Kidney (tissue), 14 donors: Measurements from ENCODE around the gene PCDHGA8. TPM values are rescaled to one million over a fixed set of nuclear protein-coding genes. Genes with fewer than 3 reads are reported as not detected.
"Not testable (repeated sequence)": the region's sequence is repeated elsewhere in the genome, so short reads cannot be mapped to it uniquely, and the experiment has no call there.

ENCODE experiments used
- DNase-seq, 5 donors: peaks; one replicate each; pipeline ENCODE4 v3.0.0-alpha.2; 2013 to 2020
- FAIRE-seq: peaks from 2 replicates; lab custom pipeline; 2012; peaks lifted over from hg19 to GRCh38; lab: Jason Lieb, UNC
- H3K27ac ChIP-seq, 2 donors: one replicate each; pipeline ENCODE4 v1.7.0; 2013; ENCODE audit warnings: low read depth in 2 of 2, low read length in 2 of 2, inconsistent platforms in 1 of 2
- H3K27me3 ChIP-seq: one replicate; pipeline ENCODE4 v1.7.1; 2013; ENCODE audit warnings: low read length, inconsistent platforms; ENCODE audit not compliant: control insufficient read depth, insufficient read depth
- H3K36me3 ChIP-seq, 3 donors: one replicate each; pipeline versions ENCODE4 v1.7.0 to v1.7.1; 2013; ENCODE audit warnings: low read length in 3 of 3, control low read depth in 1 of 3, inconsistent platforms in 1 of 3; ENCODE audit not compliant: insufficient read depth in 3 of 3, control insufficient read depth in 2 of 3
- H3K4me1 ChIP-seq, 3 donors: one replicate each; pipeline versions ENCODE4 v1.7.0 to v1.7.1; 2013; ENCODE audit warnings: low read length in 3 of 3, inconsistent platforms in 1 of 3, low read depth in 1 of 3; ENCODE audit not compliant: control insufficient read depth in 2 of 3, insufficient read depth in 2 of 3
- H3K4me3 ChIP-seq, 3 donors: one replicate each; pipeline versions ENCODE4 v1.7.0 to v1.8.1; 2013; ENCODE audit warnings: low read length in 3 of 3, control low read depth in 1 of 3, inconsistent platforms in 1 of 3
- H3K9ac ChIP-seq, 3 donors: one replicate each; pipeline versions ENCODE4 v1.7.0 to v1.7.1; 2013; ENCODE audit warnings: low read length in 3 of 3, control low read depth in 1 of 3, inconsistent platforms in 1 of 3
- H3K9me3 ChIP-seq, 3 donors: one replicate each; pipeline versions ENCODE4 v1.7.0 to v1.7.1; 2013; ENCODE audit warnings: low read length in 3 of 3, control low read depth in 1 of 3, inconsistent platforms in 1 of 3; ENCODE audit not compliant: control insufficient read depth in 2 of 3, insufficient read depth in 1 of 3
- CTCF ChIP-seq: IDR thresholded peaks from 3 replicates; pipeline ENCODE4 v1.5.1; 2012; ENCODE audit warnings: mild to moderate bottlenecking, moderate library complexity, borderline replicate concordance; ENCODE audit not compliant: insufficient read depth; ENCODE audit errors: extremely low read depth
- intact Hi-C: fragments of 100-400 bp; cut with DNase I; formaldehyde crosslinking; loops from one replicate; pipeline ENCODE4 v1.11.1; 2022
- polyA plus RNA-seq: library from polyadenylated mRNA; stranded (reverse); fragments of 350-450 nt; fragmentation: Illumina TruSeq; extraction: RNeasy Lipid Tissue Mini Kit (QIAGEN cat#74804); gene quantifications from one replicate; pipeline ENCODE4 v1.2.3, GENCODE V29; 2014; ENCODE audit warnings: low read depth, low replicate concordance; ENCODE audit not compliant: insufficient read depth
- total RNA-seq: library from RNA; stranded (reverse); fragmentation: NEBNext Ultra II Directional; extraction: Animal tissue kit (Norgen Biotek cat#: 25700); gene quantifications from one replicate; pipeline ENCODE4 v1.2.1, GENCODE V29; 2021
- donor health status: control.
- donor health status: control.
- donor health status: control.
- donor health status: control.
- donor health status: control.
- donor health status: DM: yes; HTN: yes; CAD: no.
- donor health status: Normal renal cell carcinoma (clear cell type).

Gene PCDHGA8
- total and polyA plus RNA-seq, 2 donors from 2014 or later, result 0.09 to 1.8 TPM

GRCh38 chr5:141412854-141413539, 20.6 kb downstream of the PCDHGA8 start, which contains the start of gene PCDHGA10:
PCDHGA10 (plus strand) TSS chr5:141412987; CDS start chr5:141413176, 189 bp downstream.
- no peak within 1 kb of the TSS for H3K9ac ChIP-seq
- H3K9me3 ChIP-seq, result peaks cover 1 to 50% (median 27%) of the 10 kb centered on the region in 3 donors
- intact Hi-C loops, result no loop called here
- H3K4me1 ChIP-seq, result no peaks in the 10 kb centered on the region
- H3K36me3 ChIP-seq, result no peaks in the 10 kb centered on the region
- no peaks in the 10 kb centered on the region for H3K27me3 ChIP-seq
- FAIRE-seq, result no peak
- TF ChIP-seq CTCF, result peak; percentile 28
- H3K27ac ChIP-seq, result no peak within 1 kb of the TSS
- DNase-seq, result peak in 3 of 5 donors; percentile 29 to 47 (median 31)
- H3K4me3 ChIP-seq, result peak within 1 kb of the TSS; percentile 9 to 54 (median 44)

- TF ChIP-seq CTCF, result no peak
- peaks cover 1 to 52% (median 31%) of the 10 kb centered on the region in 3 donors for H3K9me3 ChIP-seq
- H3K4me3 ChIP-seq, result peak overlapping the region in 2 of 3 donors; percentile 44 to 54
- H3K27me3 ChIP-seq, result no peaks in the 10 kb centered on the region
- H3K4me1 ChIP-seq, result no peaks in the 10 kb centered on the region
- DNase-seq, result no peak
- H3K36me3 ChIP-seq, result no peaks in the 10 kb centered on the region
- FAIRE-seq, result no peak
- intact Hi-C loops, result no loop called here
- no peak overlapping the region for H3K9ac ChIP-seq
- no peak overlapping the region for H3K27ac ChIP-seq
These were observed 21.2 kb downstream of the PCDHGA8 start for GRCh38 chr5:141413540-141414069.

- H3K9me3 ChIP-seq, result peaks cover 1 to 52% (median 30%) of the 10 kb centered on the region in 3 donors
- not testable (repeated sequence) for FAIRE-seq
These were observed 22.3 kb downstream of the PCDHGA8 start for GRCh38 chr5:141414548-141415274.

GRCh38 chr5:141415275-141415618, 22.8 kb downstream of the PCDHGA8 start:
- H3K9ac ChIP-seq, FAIRE-seq, H3K4me1 ChIP-seq, H3K4me3 ChIP-seq, H3K27ac ChIP-seq, DNase-seq, H3K27me3 ChIP-seq, intact Hi-C loops, H3K36me3 ChIP-seq: not testable (repeated sequence)
- peaks cover 3 to 51% (median 29%) of the 10 kb centered on the region in 3 donors for H3K9me3 ChIP-seq

More at GRCh38 chr5:141414548-141415274, 22.3 kb downstream of the PCDHGA8 start:
- DNase-seq, H3K36me3 ChIP-seq, H3K9ac ChIP-seq, H3K27me3 ChIP-seq, H3K27ac ChIP-seq, intact Hi-C loops, H3K4me1 ChIP-seq, H3K4me3 ChIP-seq: not testable (repeated sequence)
